CD1c-positive myeloid dendritic cell (primary cell): ENCODE measurements around the gene YLPM1.

Source experiments
- DNase-seq: peaks from one replicate; pipeline ENCODE4 v3.0.0-alpha.2; 2016; ENCODE audit errors: extremely low spot score

Gene YLPM1

GRCh38 chr14:74840603-74841030, 77.5 kb downstream of the YLPM1 start:
- no peak for DNase-seq

- DNase-seq, result peak; percentile 68
These were observed 78.4 kb downstream of the YLPM1 start for GRCh38 chr14:74841230-74842207.

- DNase-seq, result no peak
These were observed 80.5 kb downstream of the YLPM1 start for GRCh38 chr14:74843653-74844052.

GRCh38 chr14:74846168-74846567, 83.1 kb downstream of the YLPM1 start:
- no peak for DNase-seq

- no peak for DNase-seq
These were observed 84.0 kb downstream of the YLPM1 start for GRCh38 chr14:74846968-74847665.

GRCh38 chr14:74848768-74849167, 85.7 kb downstream of the YLPM1 start:
- DNase-seq, result no peak

- DNase-seq, result no peak
These were observed 89.9 kb downstream of the YLPM1 start for GRCh38 chr14:74852922-74853530.

GRCh38 chr14:74853581-74853980, 90.5 kb downstream of the YLPM1 start:
- no peak for DNase-seq

GRCh38 chr14:74855021-74855420, 91.9 kb downstream of the YLPM1 start:
- no peak for DNase-seq

- no peak for DNase-seq
These were observed 92.8 kb downstream of the YLPM1 start for GRCh38 chr14:74855945-74856344.

GRCh38 chr14:74856366-74856765, 93.2 kb downstream of the YLPM1 start:
- DNase-seq, result no peak

- DNase-seq, result no peak
These were observed 94.9 kb downstream of the YLPM1 start for GRCh38 chr14:74858022-74858421.

GRCh38 chr14:74859757-74860552, 96.8 kb downstream of the YLPM1 start:
- no peak for DNase-seq

GRCh38 chr14:74860899-74861733, 98.0 kb downstream of the YLPM1 start:
- DNase-seq, result peak; percentile 93

GRCh38 chr14:74861734-74862090, 98.6 kb downstream of the YLPM1 start:
- no peak for DNase-seq

GRCh38 chr14:74863274-74863673, 100.2 kb downstream of the YLPM1 start:
- DNase-seq, result peak; percentile 92

GRCh38 chr14:74864198-74864597, 101.1 kb downstream of the YLPM1 start:
- DNase-seq, result peak; percentile 43

- no peak for DNase-seq
These were observed 102.0 kb downstream of the YLPM1 start for GRCh38 chr14:74865156-74865555.

- DNase-seq, result no peak
These were observed 103.7 kb downstream of the YLPM1 start for GRCh38 chr14:74866708-74867389.

GRCh38 chr14:74867673-74868072, 104.6 kb downstream of the YLPM1 start:
- peak; percentile 50 for DNase-seq
